K562 (cell line): ENCODE measurements around the gene NUTF2.

Experiments used
- ATF3 ChIP-seq, 2 experiments: fragments of 450-650 bp in 1 of 2; sonication (generic) in 1 of 2; formaldehyde crosslinking in 1 of 2; IDR thresholded peaks in 1 of 2; conservative IDR thresholded peaks in 1 of 2; 2 replicates each; pipeline versions ENCODE4 v1.6.1 to v1.8.1; 2016 to 2023; ENCODE audit warnings: mild to moderate bottlenecking in 2 of 2, moderate library complexity in 2 of 2, inconsistent platforms in 1 of 2, missing genetic modification reagents in 1 of 2
- CBX8 ChIP-seq: fragments of 200-600 bp; sonication (generic); IDR thresholded peaks from 2 replicates; pipeline ENCODE4 v1.6.1; 2012; ENCODE audit warnings: borderline replicate concordance, mixed run types, low read depth, mild to moderate bottlenecking, moderate library complexity, mixed read lengths, low read length, control low read depth, inconsistent platforms; ENCODE audit not compliant: poor library complexity, severe bottlenecking; ENCODE audit errors: extremely low read depth
- CEBPB ChIP-seq: fragments of 450-650 bp; IDR thresholded peaks from 2 replicates; pipeline ENCODE4 v1.6.1; 2016; ENCODE audit warnings: missing genetic modification characterization, missing compliant biosample characterization
- GABPA ChIP-seq: fragments of 200-800 bp; sonication (Bioruptor generic); conservative IDR thresholded peaks from 2 replicates; pipeline ENCODE4 v1.6.1; 2016; ENCODE audit warnings: low read depth, missing genetic modification characterization, missing compliant biosample characterization
- RFX5 ChIP-seq: IDR thresholded peaks from 2 replicates; pipeline ENCODE4 v1.6.1; 2011; ENCODE audit warnings: low read depth, mild to moderate bottlenecking, improper control_type of control experiment, low read length
- ZBTB33 ChIP-seq: sonication (generic); formaldehyde crosslinking; IDR thresholded peaks from 2 replicates; pipeline ENCODE4 v1.8.1; 2023; ENCODE audit warnings: mild to moderate bottlenecking, missing genetic modification reagents

GRCh38 chr16:67872631-67873434 lies 26.1 kb downstream of the NUTF2 start, which contains the start of gene EDC4:
- TF ChIP-seq ZBTB33 (CRISPR knock-in tag) (peak; percentile 81), CBX8 (no peak), GABPA (tag) (peak; percentile 99), ATF3 (IDR thresholded peaks at IDR 0.05) (no peak), ATF3 (CRISPR knock-in tag; conservative IDR thresholded peaks at IDR 0.05) (no peak), CEBPB (tag) (no peak), RFX5 (no peak)
